HG03025 (cell line): ENCODE data around the gene ECE2.

Experiments
- ATAC-seq: cut with Tn5 transposase; IDR thresholded peaks from one replicate; pipeline ENCODE4 v1.9.1; 2021; ENCODE audit warnings: mild to moderate bottlenecking, moderate library complexity; ENCODE audit not compliant: unreplicated experiment, low FRiP score

The ECE2 gene

GRCh38 chr3:184239708-184240107, 36.1 kb upstream of the ECE2 start:
- ATAC-seq = no peak

GRCh38 chr3:184240384-184241140, 35.3 kb upstream of the ECE2 start:
- no peak for ATAC-seq

- no peak for ATAC-seq
These were observed 34.7 kb upstream of the ECE2 start for GRCh38 chr3:184241141-184241446.

GRCh38 chr3:184241447-184242296, 34.1 kb upstream of the ECE2 start:
- ATAC-seq = no peak

- no peak for ATAC-seq
These were observed 33.5 kb upstream of the ECE2 start for GRCh38 chr3:184242297-184242685.

- no peak for ATAC-seq
These were observed 27.1 kb upstream of the ECE2 start, which contains the start of gene ALG3 for GRCh38 chr3:184248454-184249411. Gene ALG3, minus strand, starts transcription at chr3:184248962. Its CDS starts 22 bp downstream, at chr3:184248940.

- ATAC-seq = peak; percentile 73
These were observed 26.2 kb upstream of the ECE2 start, which contains the start of gene EEF1AKMT4 for GRCh38 chr3:184249412-184250166. Gene EEF1AKMT4, plus strand, starts transcription at chr3:184249672. Its CDS starts 23 bp downstream, at chr3:184249695.

GRCh38 chr3:184250167-184250828, 25.5 kb upstream of the ECE2 start:
- peak; percentile 60 for ATAC-seq

- no peak for ATAC-seq
These were observed 20.4 kb upstream of the ECE2 start for GRCh38 chr3:184255291-184256039.

- no peak for ATAC-seq
These were observed 18.5 kb upstream of the ECE2 start for GRCh38 chr3:184257083-184257915.

- no peak for ATAC-seq
These were observed 16.9 kb upstream of the ECE2 start for GRCh38 chr3:184258926-184259325.

- ATAC-seq = no peak
These were observed 16.4 kb upstream of the ECE2 start for GRCh38 chr3:184259396-184259877.

- ATAC-seq = no peak
These were observed 15.7 kb upstream of the ECE2 start for GRCh38 chr3:184259878-184260723.

- ATAC-seq = no peak
These were observed 15.0 kb upstream of the ECE2 start for GRCh38 chr3:184260724-184261269.

GRCh38 chr3:184261270-184261853, 14.5 kb upstream of the ECE2 start, which contains the start of gene CAMK2N2:
Gene CAMK2N2, minus strand, starts transcription at chr3:184261553. Its CDS starts 268 bp downstream, at chr3:184261285.
- ATAC-seq = no peak
